ENCODE data around the gene VIT. TPM values are rescaled to one million over a fixed set of nuclear protein-coding genes. Genes with fewer than 3 reads are reported as not detected.

Gene VIT
- total RNA-seq, 5 donors from 2014 or later (not counting 1 experiment from before 2014, with no cell fraction given): 0.14 TPM; not detected in 4

- ChIA-PET POLR2A (no interaction called here), CTCF (no interaction called here)
- no peaks in the 10 kb centered on the region for H3K4me1 Mint-ChIP-seq
- no peaks in the 10 kb centered on the region for H3K36me3 ChIP-seq (ENCODE audit: control insufficient read depth in 2 of 2, extremely low read depth in 1 of 2, insufficient read depth in 1 of 2, low read length in 1 of 2)
- no peaks in the 10 kb centered on the region for H3K9me3 ChIP-seq
- ATAC-seq (replicated peaks in 1 of 4): no peak
- H3K27me3 Mint-ChIP-seq: peaks cover 0 to 8% of the 10 kb centered on the region in 2 donors
- H3K4me3 ChIP-seq (ENCODE audit: control insufficient read depth in 1 of 2, extremely low read depth in 1 of 2, low read length in 1 of 2): no peak overlapping the region
- H3K27ac Mint-ChIP-seq: no peak overlapping the region
- H3K4me3 Mint-ChIP-seq: no peak overlapping the region
- H3K9me3 Mint-ChIP-seq: peaks cover 0 to 2% (median 0%) of the 10 kb centered on the region in 3 donors
- H3K36me3 Mint-ChIP-seq: no peaks in the 10 kb centered on the region
- no CpG with 5 or more reads among the region's 4 CpGs for WGBS (ENCODE audit: insufficient coverage)
- H3K4me1 ChIP-seq (ENCODE audit: control insufficient read depth in 1 of 2, extremely low read depth in 1 of 2, insufficient read depth in 2 of 2, low read length in 2 of 2): no peaks in the 10 kb centered on the region
- DNase-seq: no peak
- H3K27ac ChIP-seq (ENCODE audit: low read length): no peak overlapping the region
- H3K27me3 ChIP-seq (replicated peaks in 1 of 2; ENCODE audit: control insufficient read depth in 2 of 2, extremely low read depth in 1 of 2, insufficient read depth in 2 of 2, low read length in 1 of 2): peaks cover 0 to 12% of the 10 kb centered on the region in 2 experiments
Observed at GRCh38 chr2:36729067-36729466, 32.6 kb downstream of the VIT start.

DNA sequence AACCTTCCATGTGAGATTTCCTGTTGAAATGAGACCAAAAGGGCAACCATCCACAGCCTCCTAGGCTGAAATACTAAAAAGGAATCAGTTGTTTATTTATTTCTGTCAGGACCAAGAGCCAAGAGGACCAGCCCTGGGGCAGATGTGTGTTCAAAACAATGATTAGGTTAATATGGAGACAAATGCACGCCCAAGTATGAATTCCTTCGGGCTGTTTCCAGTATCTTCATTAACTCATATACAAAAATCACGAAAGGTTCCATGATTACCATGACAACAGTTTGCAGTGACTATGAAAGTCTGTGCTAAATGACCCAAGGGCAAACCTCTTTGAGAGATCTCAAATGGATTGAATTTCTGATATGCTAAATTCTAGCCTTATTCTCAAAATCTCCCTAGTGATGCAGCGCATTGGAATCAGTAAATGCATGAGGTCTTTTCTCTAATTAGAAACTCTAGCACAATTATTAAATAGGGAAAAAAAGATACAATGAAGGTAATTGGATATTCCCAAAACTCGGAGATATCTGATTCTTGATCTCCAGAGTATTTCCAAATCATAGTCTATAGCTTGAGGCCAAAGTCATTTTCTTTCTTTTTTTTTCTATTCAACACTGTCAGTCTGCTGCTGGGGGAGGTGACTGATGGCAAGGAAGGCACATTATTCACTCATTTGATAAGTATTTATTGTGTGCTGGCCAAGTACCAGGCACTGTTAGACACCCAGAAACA, 35.6 kb downstream of the VIT start:
- Mint-ChIP-seq H3K36me3 (no peaks in the 10 kb centered on the region), H3K4me1 (no peaks in the 10 kb centered on the region), H3K9me3 (peaks cover 0 to 2% (median 0%) of the 10 kb centered on the region in 3 donors), H3K4me3 (no peak overlapping the region), H3K27me3 (peaks cover 5 to 9% of the 10 kb centered on the region in 2 donors), H3K27ac (no peak overlapping the region)
- ChIA-PET CTCF (no interaction called here), POLR2A (no interaction called here)
- peaks cover 0 to 7% of the 10 kb centered on the region in 2 experiments for H3K27me3 ChIP-seq (replicated peaks in 1 of 2; ENCODE audit: control insufficient read depth in 2 of 2, extremely low read depth in 1 of 2, insufficient read depth in 2 of 2, low read length in 1 of 2)
- ATAC-seq (replicated peaks in 1 of 4) (no peak), DNase-seq (no peak)
- H3K4me1 ChIP-seq (ENCODE audit: control insufficient read depth in 1 of 2, extremely low read depth in 1 of 2, insufficient read depth in 2 of 2, low read length in 2 of 2): no peaks in the 10 kb centered on the region
- no peak overlapping the region for H3K4me3 ChIP-seq (ENCODE audit: control insufficient read depth in 1 of 2, extremely low read depth in 1 of 2, low read length in 1 of 2)
- H3K9me3 ChIP-seq: no peaks in the 10 kb centered on the region
- no CpG with 5 or more reads among the region's 5 CpGs for WGBS (ENCODE audit: insufficient coverage)
- H3K27ac ChIP-seq (ENCODE audit: low read length): no peak overlapping the region
- no peaks in the 10 kb centered on the region for H3K36me3 ChIP-seq (ENCODE audit: control insufficient read depth in 2 of 2, extremely low read depth in 1 of 2, insufficient read depth in 1 of 2, low read length in 1 of 2)

- H3K4me3 Mint-ChIP-seq: no peak overlapping the region
- 67% methylated on average over 2 of the region's 3 CpGs for WGBS (ENCODE audit: insufficient coverage)
- peaks cover 0 to 2% (median 0%) of the 10 kb centered on the region in 3 donors for H3K9me3 Mint-ChIP-seq
- H3K4me3 ChIP-seq (ENCODE audit: control insufficient read depth in 1 of 2, extremely low read depth in 1 of 2, low read length in 1 of 2): no peak overlapping the region
- H3K36me3 Mint-ChIP-seq: no peaks in the 10 kb centered on the region
- DNase-seq: no peak
- no peak for ATAC-seq (replicated peaks in 1 of 4)
- H3K27ac Mint-ChIP-seq: no peak overlapping the region
- no peaks in the 10 kb centered on the region for H3K9me3 ChIP-seq
- no peaks in the 10 kb centered on the region for H3K4me1 ChIP-seq (ENCODE audit: control insufficient read depth in 1 of 2, extremely low read depth in 1 of 2, insufficient read depth in 2 of 2, low read length in 2 of 2)
- peaks cover 8 to 10% of the 10 kb centered on the region in 2 donors for H3K27me3 Mint-ChIP-seq
- H3K27ac ChIP-seq (ENCODE audit: low read length): no peak overlapping the region
- CTCF ChIA-PET: no interaction called here
- H3K36me3 ChIP-seq (ENCODE audit: control insufficient read depth in 2 of 2, extremely low read depth in 1 of 2, insufficient read depth in 1 of 2, low read length in 1 of 2): no peaks in the 10 kb centered on the region
- POLR2A ChIA-PET: no interaction called here
- no peaks in the 10 kb centered on the region for H3K4me1 Mint-ChIP-seq
- H3K27me3 ChIP-seq (replicated peaks in 1 of 2; ENCODE audit: control insufficient read depth in 2 of 2, extremely low read depth in 1 of 2, insufficient read depth in 2 of 2, low read length in 1 of 2): peaks cover 0 to 7% of the 10 kb centered on the region in 2 experiments
Observed at GRCh38 chr2:36732673-36733036, 36.1 kb downstream of the VIT start.

- Mint-ChIP-seq H3K4me1 (no peaks in the 10 kb centered on the region), H3K27me3 (peaks cover 8 to 10% of the 10 kb centered on the region in 2 donors), H3K27ac (no peak overlapping the region), H3K9me3 (peaks cover 0 to 2% (median 0%) of the 10 kb centered on the region in 3 donors), H3K36me3 (no peaks in the 10 kb centered on the region), H3K4me3 (no peak overlapping the region)
- no peak overlapping the region for H3K4me3 ChIP-seq (ENCODE audit: control insufficient read depth in 1 of 2, extremely low read depth in 1 of 2, low read length in 1 of 2)
- no peak for ATAC-seq (replicated peaks in 1 of 4)
- H3K27me3 ChIP-seq (replicated peaks in 1 of 2; ENCODE audit: control insufficient read depth in 2 of 2, extremely low read depth in 1 of 2, insufficient read depth in 2 of 2, low read length in 1 of 2): peaks cover 0 to 7% of the 10 kb centered on the region in 2 experiments
- no peak for DNase-seq
- 100% methylated on average over 2 of the region's 3 CpGs for WGBS (ENCODE audit: insufficient coverage)
- no peaks in the 10 kb centered on the region for H3K36me3 ChIP-seq (ENCODE audit: control insufficient read depth in 2 of 2, extremely low read depth in 1 of 2, insufficient read depth in 1 of 2, low read length in 1 of 2)
- ChIA-PET CTCF (no interaction called here), POLR2A (no interaction called here)
- H3K27ac ChIP-seq (ENCODE audit: low read length): no peak overlapping the region
- H3K9me3 ChIP-seq: no peaks in the 10 kb centered on the region
- H3K4me1 ChIP-seq (ENCODE audit: control insufficient read depth in 1 of 2, extremely low read depth in 1 of 2, insufficient read depth in 2 of 2, low read length in 2 of 2): no peaks in the 10 kb centered on the region
Observed at GRCh38 chr2:36733215-36733614, 36.7 kb downstream of the VIT start.

- no peaks in the 10 kb centered on the region for H3K36me3 ChIP-seq (ENCODE audit: control insufficient read depth in 2 of 2, extremely low read depth in 1 of 2, insufficient read depth in 1 of 2, low read length in 1 of 2)
Observed at GRCh38 chr2:36734304-36734703, 37.8 kb downstream of the VIT start.

GRCh38 chr2:36737131-36737750, 40.7 kb downstream of the VIT start:
- POLR2A ChIA-PET: no interaction called here
- ATAC-seq (replicated peaks in 1 of 4): no peak
- Mint-ChIP-seq H3K27ac (no peak overlapping the region), H3K27me3 (peaks cover 13 to 32% of the 10 kb centered on the region in 2 donors), H3K4me1 (peaks cover 12 to 14% (median 14%) of the 10 kb centered on the region in 3 donors), H3K9me3 (no peaks in the 10 kb centered on the region), H3K36me3 (no peaks in the 10 kb centered on the region), H3K4me3 (no peak overlapping the region)
- CTCF ChIA-PET: no interaction called here
- H3K9me3 ChIP-seq: no peaks in the 10 kb centered on the region
- no peak overlapping the region for H3K27ac ChIP-seq (ENCODE audit: low read length)
- 63% methylated on average over 1 of the region's 4 CpGs for WGBS (ENCODE audit: insufficient coverage)
- H3K4me1 ChIP-seq (ENCODE audit: control insufficient read depth in 1 of 2, extremely low read depth in 1 of 2, insufficient read depth in 2 of 2, low read length in 2 of 2): peaks cover 0 to 4% of the 10 kb centered on the region in 2 experiments
- H3K36me3 ChIP-seq (ENCODE audit: control insufficient read depth in 2 of 2, extremely low read depth in 1 of 2, insufficient read depth in 1 of 2, low read length in 1 of 2): no peaks in the 10 kb centered on the region
- H3K4me3 ChIP-seq (ENCODE audit: control insufficient read depth in 1 of 2, extremely low read depth in 1 of 2, low read length in 1 of 2): no peak overlapping the region
- peaks cover 0 to 9% of the 10 kb centered on the region in 2 experiments for H3K27me3 ChIP-seq (replicated peaks in 1 of 2; ENCODE audit: control insufficient read depth in 2 of 2, extremely low read depth in 1 of 2, insufficient read depth in 2 of 2, low read length in 1 of 2)
- DNase-seq: no peak

More at GRCh38 chr2:36734304-36734703, 37.8 kb downstream of the VIT start:
- Histone ChIP-seq H3K4me3 (ENCODE audit: control insufficient read depth in 1 of 2, extremely low read depth in 1 of 2, low read length in 1 of 2) (no peak overlapping the region), H3K27ac (ENCODE audit: low read length) (no peak overlapping the region), H3K4me1 (ENCODE audit: control insufficient read depth in 1 of 2, extremely low read depth in 1 of 2, insufficient read depth in 2 of 2, low read length in 2 of 2) (no peaks in the 10 kb centered on the region), H3K9me3 (no peaks in the 10 kb centered on the region), H3K27me3 (replicated peaks in 1 of 2; ENCODE audit: control insufficient read depth in 2 of 2, extremely low read depth in 1 of 2, insufficient read depth in 2 of 2, low read length in 1 of 2) (peaks cover 0 to 7% of the 10 kb centered on the region in 2 experiments)
- H3K27ac Mint-ChIP-seq: no peak overlapping the region
- H3K27me3 Mint-ChIP-seq: peaks cover 11 to 14% of the 10 kb centered on the region in 2 donors
- DNase-seq (no peak), ATAC-seq (replicated peaks in 1 of 4) (no peak)
- H3K36me3 Mint-ChIP-seq: no peaks in the 10 kb centered on the region
- H3K4me3 Mint-ChIP-seq: no peak overlapping the region
- H3K4me1 Mint-ChIP-seq: no peaks in the 10 kb centered on the region
- CTCF ChIA-PET: no interaction called here
- POLR2A ChIA-PET: no interaction called here
- WGBS (ENCODE audit: insufficient coverage): no CpG with 5 or more reads among the region's 2 CpGs
- peaks cover 0 to 2% (median 0%) of the 10 kb centered on the region in 3 donors for H3K9me3 Mint-ChIP-seq
